Nephron progenitor cell (in vitro differentiated cells): ENCODE data around the gene MRFAP1L1.
A peak's percentile ranks its signal among the peaks of the same experiment; 100 is the strongest.

ENCODE experiments used
- DNase-seq: peaks from one replicate; pipeline ENCODE4 v3.0.0; 2021
- H3K27ac Mint-ChIP-seq: 2 replicates; pipeline ENCODE4 v1.8.0; 2021; ENCODE audit warnings: mild to moderate bottlenecking, moderate library complexity, mixed read lengths
- H3K27me3 Mint-ChIP-seq: 2 replicates; pipeline ENCODE4 v1.8.0; 2021; ENCODE audit warnings: mild to moderate bottlenecking, low read depth, mixed read lengths; ENCODE audit not compliant: poor library complexity
- H3K36me3 Mint-ChIP-seq: 2 replicates; pipeline ENCODE4 v1.8.0; 2021; ENCODE audit warnings: low read depth, mixed read lengths
- H3K4me1 Mint-ChIP-seq: 2 replicates; pipeline ENCODE4 v1.8.0; 2021; ENCODE audit warnings: mixed read lengths
- H3K4me3 Mint-ChIP-seq: 2 replicates; pipeline ENCODE4 v1.8.0; 2021; ENCODE audit warnings: mild to moderate bottlenecking, moderate library complexity, mixed read lengths
- H3K9me3 Mint-ChIP-seq: 2 replicates; pipeline ENCODE4 v1.8.0; 2021; ENCODE audit warnings: mild to moderate bottlenecking, moderate library complexity, mixed read lengths
- TF ChIP-seq, protein P1 (sequence below): fragments of 200-600 bp; sonication (generic); IDR thresholded peaks from 2 replicates; pipeline ENCODE4 v1.5.0; 2021; ENCODE audit warnings: antibody characterized with exemption

Gene MRFAP1L1

DNA sequence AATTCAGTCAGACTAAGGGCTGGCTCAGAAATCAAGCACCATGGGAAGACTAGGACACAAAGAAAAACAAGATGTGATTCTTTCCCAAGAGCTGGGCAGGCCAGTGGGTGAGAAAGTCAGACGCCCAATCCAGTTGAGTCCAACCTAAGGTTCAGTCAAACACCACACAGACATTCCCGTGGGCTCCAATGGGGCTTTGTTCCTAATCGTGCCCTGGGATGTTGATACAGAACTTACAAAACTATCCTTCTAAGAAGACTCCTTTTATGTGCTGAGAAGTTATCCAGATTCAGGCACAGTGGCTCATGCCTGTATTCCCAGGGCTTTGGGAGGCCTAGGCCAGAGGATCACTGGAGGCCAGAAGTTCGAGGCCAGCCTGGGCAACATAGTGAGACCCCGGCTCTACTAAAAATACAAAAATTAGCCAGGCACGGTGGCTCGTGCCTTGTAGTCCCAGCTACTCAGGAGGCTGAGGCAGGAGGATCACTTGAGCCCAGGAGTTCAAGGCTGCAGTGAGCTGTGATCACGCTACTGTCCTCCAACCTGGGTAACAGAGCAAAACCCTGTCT lies 10.0 kb upstream of the MRFAP1L1 start:
- peaks cover 6% of the 10 kb centered on the region for H3K36me3 Mint-ChIP-seq
- peaks cover 36% of the 10 kb centered on the region for H3K4me1 Mint-ChIP-seq
- no peak overlapping the region for H3K4me3 Mint-ChIP-seq
- H3K9me3 Mint-ChIP-seq: peaks cover 8% of the 10 kb centered on the region
- DNase-seq: no peak
- H3K27me3 Mint-ChIP-seq: peaks cover 11% of the 10 kb centered on the region
- no peak overlapping the region for H3K27ac Mint-ChIP-seq
- TF ChIP-seq, protein P1, sequence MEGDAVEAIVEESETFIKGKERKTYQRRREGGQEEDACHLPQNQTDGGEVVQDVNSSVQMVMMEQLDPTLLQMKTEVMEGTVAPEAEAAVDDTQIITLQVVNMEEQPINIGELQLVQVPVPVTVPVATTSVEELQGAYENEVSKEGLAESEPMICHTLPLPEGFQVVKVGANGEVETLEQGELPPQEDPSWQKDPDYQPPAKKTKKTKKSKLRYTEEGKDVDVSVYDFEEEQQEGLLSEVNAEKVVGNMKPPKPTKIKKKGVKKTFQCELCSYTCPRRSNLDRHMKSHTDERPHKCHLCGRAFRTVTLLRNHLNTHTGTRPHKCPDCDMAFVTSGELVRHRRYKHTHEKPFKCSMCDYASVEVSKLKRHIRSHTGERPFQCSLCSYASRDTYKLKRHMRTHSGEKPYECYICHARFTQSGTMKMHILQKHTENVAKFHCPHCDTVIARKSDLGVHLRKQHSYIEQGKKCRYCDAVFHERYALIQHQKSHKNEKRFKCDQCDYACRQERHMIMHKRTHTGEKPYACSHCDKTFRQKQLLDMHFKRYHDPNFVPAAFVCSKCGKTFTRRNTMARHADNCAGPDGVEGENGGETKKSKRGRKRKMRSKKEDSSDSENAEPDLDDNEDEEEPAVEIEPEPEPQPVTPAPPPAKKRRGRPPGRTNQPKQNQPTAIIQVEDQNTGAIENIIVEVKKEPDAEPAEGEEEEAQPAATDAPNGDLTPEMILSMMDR: no peak

DNA sequence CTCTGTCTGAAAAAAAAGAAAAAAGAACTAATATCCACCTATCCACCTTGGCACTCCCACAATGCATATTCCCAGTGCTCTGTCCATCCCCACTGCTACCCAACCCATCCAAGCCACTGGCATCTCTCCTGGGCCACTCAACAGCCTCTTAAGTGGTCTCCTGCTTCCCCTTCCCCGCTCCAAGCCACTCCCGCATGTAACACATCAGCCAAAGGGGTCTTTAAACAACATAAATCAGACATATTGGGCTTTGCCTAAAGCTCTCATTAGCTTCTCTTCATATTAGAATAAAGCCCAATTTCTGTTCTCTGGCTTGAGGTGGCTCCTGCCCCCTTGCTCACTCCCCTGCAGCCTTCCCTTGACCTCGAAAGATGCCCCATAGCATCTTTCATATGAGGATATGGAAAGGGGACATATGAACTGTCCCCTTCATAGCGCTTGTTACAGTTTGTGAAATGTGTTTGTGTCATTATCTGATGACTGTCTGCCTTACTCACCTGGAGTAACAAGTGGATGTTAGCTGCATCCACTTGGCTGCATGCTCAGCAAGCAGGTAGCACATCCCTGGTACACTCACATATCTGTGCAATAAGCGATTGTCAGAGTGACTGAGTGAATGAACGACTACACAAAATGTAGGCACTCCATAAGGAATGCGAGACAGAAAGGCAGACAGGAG lies 9.4 kb upstream of the MRFAP1L1 start:
- Mint-ChIP-seq H3K4me3 (peak overlapping the region; percentile 61), H3K36me3 (peaks cover 6% of the 10 kb centered on the region), H3K27me3 (peaks cover 16% of the 10 kb centered on the region), H3K9me3 (peaks cover 13% of the 10 kb centered on the region), H3K4me1 (peaks cover 32% of the 10 kb centered on the region), H3K27ac (no peak overlapping the region)
- no peak for DNase-seq
- TF ChIP-seq, protein P1: no peak

DNA sequence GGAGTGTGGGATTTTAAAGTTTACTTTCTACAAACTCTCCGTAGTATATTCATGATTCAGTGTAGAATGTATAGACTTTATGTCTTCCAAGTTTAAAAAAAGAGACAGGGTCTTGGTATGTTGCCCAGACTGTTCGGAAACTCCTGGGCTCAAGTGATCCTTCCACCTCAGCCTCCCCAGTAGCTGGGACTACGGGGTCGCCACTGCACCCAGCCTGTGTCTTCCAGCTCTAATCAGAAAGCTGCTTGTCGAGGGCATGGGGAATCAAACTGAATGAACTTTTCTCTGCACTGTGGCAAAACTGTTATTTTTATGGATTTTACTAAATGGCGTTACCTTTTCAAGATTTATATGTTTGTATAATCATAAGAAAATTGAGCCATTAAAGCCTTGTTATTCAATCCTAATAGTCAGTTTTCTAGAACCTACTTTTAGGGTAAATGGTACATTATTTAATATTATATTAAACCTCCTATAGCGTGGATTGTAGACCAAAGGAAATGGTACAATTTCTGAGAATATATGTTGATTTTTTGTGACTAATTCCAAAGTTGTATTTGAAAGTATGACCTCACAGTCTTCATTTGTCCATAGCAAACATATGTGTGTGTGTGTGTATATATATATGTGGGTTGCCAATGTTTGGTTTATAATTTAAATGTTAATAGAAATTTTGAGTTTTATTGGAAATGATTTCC lies 7.4 kb upstream of the MRFAP1L1 start:
- H3K4me3 Mint-ChIP-seq: peak overlapping the region; percentile 86
- TF ChIP-seq, protein P1: no peak
- DNase-seq: no peak
- H3K9me3 Mint-ChIP-seq: peaks cover 24% of the 10 kb centered on the region
- peaks cover 32% of the 10 kb centered on the region for H3K4me1 Mint-ChIP-seq
- peaks cover 6% of the 10 kb centered on the region for H3K36me3 Mint-ChIP-seq
- H3K27ac Mint-ChIP-seq: no peak overlapping the region
- H3K27me3 Mint-ChIP-seq: peaks cover 30% of the 10 kb centered on the region

DNA sequence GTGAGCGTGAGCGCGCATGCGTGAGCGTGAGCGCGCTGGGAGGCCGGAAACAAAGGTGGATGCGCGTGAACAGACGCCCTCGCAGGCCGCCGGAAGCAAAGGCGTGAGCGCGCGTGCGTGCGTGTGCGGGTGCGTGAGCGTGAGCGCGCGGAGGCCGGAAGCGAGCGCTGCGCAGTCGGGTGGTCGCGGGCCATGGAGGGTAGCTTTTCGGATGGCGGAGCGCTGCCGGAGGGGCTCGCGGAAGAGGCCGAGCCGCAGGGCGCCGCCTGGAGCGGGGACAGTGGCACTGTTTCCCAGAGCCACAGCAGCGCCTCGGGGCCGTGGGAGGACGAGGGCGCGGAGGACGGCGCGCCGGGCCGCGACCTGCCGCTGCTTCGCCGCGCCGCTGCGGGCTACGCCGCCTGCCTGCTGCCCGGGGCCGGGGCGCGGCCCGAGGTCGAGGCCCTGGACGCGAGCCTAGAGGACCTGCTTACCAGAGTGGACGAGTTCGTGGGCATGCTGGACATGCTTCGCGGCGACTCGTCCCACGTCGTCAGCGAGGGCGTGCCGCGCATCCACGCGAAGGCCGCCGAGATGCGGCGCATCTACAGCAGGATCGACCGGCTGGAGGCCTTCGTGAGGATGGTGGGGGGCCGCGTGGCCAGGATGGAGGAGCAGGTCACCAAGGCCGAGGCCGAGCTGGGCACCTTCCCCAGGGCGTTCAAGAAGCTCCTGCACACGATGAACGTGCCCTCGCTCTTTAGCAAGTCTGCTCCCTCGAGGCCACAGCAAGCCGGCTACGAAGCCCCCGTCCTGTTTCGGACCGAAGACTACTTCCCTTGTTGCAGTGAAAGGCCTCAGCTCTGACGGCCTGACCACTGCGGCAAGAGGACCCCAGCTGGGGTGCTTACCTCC lies 6.6 kb upstream of the MRFAP1L1 start, which contains the start of gene BLOC1S4:
Gene BLOC1S4, plus strand, starts transcription at position 157 of the 894 bp plus-strand sequence. Its CDS starts 36 bp downstream, at position 193.
- Mint-ChIP-seq H3K27ac (peak within 1 kb of the TSS; percentile 77), H3K9me3 (peaks cover 33% of the 10 kb centered on the region), H3K36me3 (peaks cover 6% of the 10 kb centered on the region), H3K4me1 (peaks cover 32% of the 10 kb centered on the region), H3K27me3 (peaks cover 38% of the 10 kb centered on the region), H3K4me3 (peak within 1 kb of the TSS; percentile 86)
- TF ChIP-seq, protein P1: no peak
- peak; percentile 86 for DNase-seq

DNA sequence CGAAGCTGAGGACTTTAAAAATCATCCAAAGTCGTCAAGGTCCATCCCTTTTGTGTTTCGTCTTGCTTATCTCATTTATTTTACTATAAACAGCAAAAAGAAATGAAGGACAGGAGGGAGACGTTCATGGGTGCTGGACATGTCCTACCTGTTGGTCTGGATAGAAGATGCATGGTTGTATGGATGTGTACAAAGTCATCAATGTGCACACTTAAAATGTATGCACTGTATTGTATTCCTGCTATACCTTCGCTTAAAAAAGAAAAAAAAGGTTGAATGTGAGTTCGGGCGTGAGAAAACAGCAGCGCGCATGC lies 6.0 kb upstream of the MRFAP1L1 start:
- H3K4me3 Mint-ChIP-seq: peak overlapping the region; percentile 86
- TF ChIP-seq, protein P1: no peak
- H3K4me1 Mint-ChIP-seq: peaks cover 32% of the 10 kb centered on the region
- H3K27me3 Mint-ChIP-seq: peaks cover 44% of the 10 kb centered on the region
- H3K27ac Mint-ChIP-seq: peak overlapping the region; percentile 77
- peaks cover 12% of the 10 kb centered on the region for H3K36me3 Mint-ChIP-seq
- H3K9me3 Mint-ChIP-seq: peaks cover 39% of the 10 kb centered on the region
- no peak for DNase-seq
